Naive B cell (primary cell): ENCODE measurements around the gene SPP2. TPM values are rescaled to one million over a fixed set of nuclear protein-coding genes. Genes with fewer than 3 reads are reported as not detected.

Experiments used
- ATAC-seq, 2 donors: fragments of 150-1000 bp; cut with Tn5 transposase; 2 replicates each; pipeline ENCODE4 v1.10.0; 2021; ENCODE audit warnings: low read depth in 2 of 2, mild to moderate bottlenecking in 2 of 2, moderate library complexity in 2 of 2
- DNase-seq: peaks from one replicate; pipeline ENCODE4 v3.0.0; 2022
- H3K27ac Mint-ChIP-seq, 6 donors: one replicate each; pipeline ENCODE4 v1.8.0; 2020 to 2022; ENCODE audit warnings: mild to moderate bottlenecking in 6 of 6, mixed read lengths in 6 of 6, moderate library complexity in 5 of 6, inconsistent platforms in 2 of 6
- H3K27me3 Mint-ChIP-seq, 3 donors: one replicate each; pipeline ENCODE4 v1.8.0; 2021 to 2022; ENCODE audit warnings: mixed read lengths in 3 of 3, mild to moderate bottlenecking in 1 of 3
- H3K36me3 Mint-ChIP-seq, 2 donors: one replicate each; pipeline ENCODE4 v1.8.0; 2020 to 2022; ENCODE audit warnings: mixed read lengths in 2 of 2, inconsistent platforms in 1 of 2, mild to moderate bottlenecking in 1 of 2
- H3K4me1 Mint-ChIP-seq, 3 donors: one replicate each; pipeline ENCODE4 v1.8.0; 2020 to 2022; ENCODE audit warnings: mixed read lengths in 3 of 3, inconsistent platforms in 1 of 3, mild to moderate bottlenecking in 1 of 3, moderate library complexity in 1 of 3
- H3K4me3 Mint-ChIP-seq, 8 donors: one replicate each; pipeline ENCODE4 v1.8.0; 2020 to 2022; ENCODE audit warnings: mild to moderate bottlenecking in 8 of 8, mixed read lengths in 8 of 8, moderate library complexity in 8 of 8, inconsistent platforms in 2 of 8
- H3K9me3 Mint-ChIP-seq, 7 donors: one replicate each; pipeline ENCODE4 v1.8.0; 2020 to 2022; ENCODE audit warnings: mixed read lengths in 7 of 7, mild to moderate bottlenecking in 5 of 7, inconsistent platforms in 2 of 7, moderate library complexity in 1 of 7
- polyA plus RNA-seq, 6 donors: library from polyadenylated mRNA; unstranded; fragments of 300-500 nt; fragmentation: Illumina TruSeq; gene quantifications; one replicate each; pipeline ENCODE4 v1.2.3, GENCODE V29; 2021; ENCODE audit warnings: low read depth in 6 of 6

SPP2 gene
- polyA plus RNA-seq, 6 donors from 2014 or later = not detected

DNA sequence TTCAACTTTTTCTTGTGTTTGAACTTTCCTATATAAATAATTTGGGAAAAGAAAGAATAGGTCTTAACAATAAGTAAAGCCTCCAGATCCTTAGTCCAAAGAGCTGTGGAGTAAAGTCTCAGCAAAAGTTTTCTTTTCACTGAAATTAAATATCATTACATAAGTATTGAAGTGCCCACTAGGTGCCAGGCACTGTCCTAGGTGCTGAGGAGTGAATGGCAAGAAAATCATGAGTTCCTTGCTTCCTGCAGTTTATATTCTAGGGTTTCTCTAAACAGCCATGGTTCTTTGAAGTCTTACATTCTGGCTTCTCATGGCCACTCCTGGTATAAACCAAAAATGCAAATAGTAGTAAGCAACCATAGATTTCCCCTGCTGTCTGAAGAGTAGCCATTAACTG lies 59.7 kb downstream of the SPP2 start:
- DNase-seq (no peak), ATAC-seq (no peak)
- Mint-ChIP-seq H3K27ac (no peak overlapping the region), H3K4me1 (peaks cover 0 to 2% (median 0%) of the 10 kb centered on the region in 3 donors), H3K36me3 (peaks cover 0 to 7% of the 10 kb centered on the region in 2 donors), H3K9me3 (peaks cover 0 to 3% (median 2%) of the 10 kb centered on the region in 7 donors), H3K4me3 (no peak overlapping the region), H3K27me3 (peaks cover 15 to 47% (median 42%) of the 10 kb centered on the region in 3 donors)

DNA sequence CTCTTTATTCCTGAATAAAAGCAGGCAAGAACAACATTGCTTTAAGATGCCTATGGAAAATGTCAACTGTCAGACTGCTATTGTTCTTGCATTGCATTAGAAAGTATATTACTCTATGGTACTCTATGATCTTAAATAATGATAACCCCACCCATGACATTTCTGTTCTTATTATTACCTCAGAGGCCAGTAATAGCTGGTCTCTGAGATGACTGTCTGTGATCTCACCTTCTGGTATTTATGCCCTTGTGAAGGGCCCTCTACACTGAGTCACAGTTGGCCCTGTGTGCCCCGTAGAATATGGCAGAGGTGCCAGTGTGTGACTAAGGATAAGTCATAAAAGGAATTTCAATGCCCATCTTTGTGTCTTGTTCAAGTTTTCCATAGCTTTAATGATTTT lies 61.0 kb downstream of the SPP2 start:
- peaks cover 0 to 2% (median 0%) of the 10 kb centered on the region in 3 donors for H3K4me1 Mint-ChIP-seq
- peaks cover 21 to 39% (median 30%) of the 10 kb centered on the region in 3 donors for H3K27me3 Mint-ChIP-seq
- no peak overlapping the region for H3K27ac Mint-ChIP-seq
- DNase-seq (no peak), ATAC-seq (no peak)
- H3K36me3 Mint-ChIP-seq = peaks cover 0 to 7% of the 10 kb centered on the region in 2 donors
- H3K4me3 Mint-ChIP-seq = no peak overlapping the region
- H3K9me3 Mint-ChIP-seq = peaks cover 0 to 3% (median 2%) of the 10 kb centered on the region in 7 donors

DNA sequence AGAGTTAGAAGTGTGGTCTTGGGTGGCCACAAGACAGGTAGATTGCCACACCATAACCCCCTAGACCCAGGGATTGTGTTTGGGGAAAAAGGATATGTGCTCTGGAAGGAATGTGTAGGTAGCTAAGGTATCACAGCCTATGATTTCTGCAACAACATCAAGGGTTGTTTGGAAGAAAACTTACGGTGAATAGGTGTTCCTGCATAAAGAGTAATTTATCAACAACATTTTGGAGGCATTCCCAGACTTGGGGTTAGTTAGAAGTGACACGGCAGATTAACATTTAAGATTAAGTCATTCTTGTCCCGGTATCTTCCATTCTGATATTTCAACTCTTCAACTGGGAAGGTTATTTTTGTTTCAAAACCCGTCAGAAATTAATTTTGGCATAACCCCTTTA lies 65.5 kb downstream of the SPP2 start:
- no peaks in the 10 kb centered on the region for H3K9me3 Mint-ChIP-seq
- no peak for DNase-seq
- ATAC-seq = no peak
- peaks cover 0 to 7% of the 10 kb centered on the region in 2 donors for H3K36me3 Mint-ChIP-seq
- H3K27ac Mint-ChIP-seq = no peak overlapping the region
- H3K4me3 Mint-ChIP-seq = no peak overlapping the region
- H3K4me1 Mint-ChIP-seq = peaks cover 0 to 2% (median 0%) of the 10 kb centered on the region in 3 donors
- H3K27me3 Mint-ChIP-seq = peaks cover 36 to 53% (median 49%) of the 10 kb centered on the region in 3 donors

DNA sequence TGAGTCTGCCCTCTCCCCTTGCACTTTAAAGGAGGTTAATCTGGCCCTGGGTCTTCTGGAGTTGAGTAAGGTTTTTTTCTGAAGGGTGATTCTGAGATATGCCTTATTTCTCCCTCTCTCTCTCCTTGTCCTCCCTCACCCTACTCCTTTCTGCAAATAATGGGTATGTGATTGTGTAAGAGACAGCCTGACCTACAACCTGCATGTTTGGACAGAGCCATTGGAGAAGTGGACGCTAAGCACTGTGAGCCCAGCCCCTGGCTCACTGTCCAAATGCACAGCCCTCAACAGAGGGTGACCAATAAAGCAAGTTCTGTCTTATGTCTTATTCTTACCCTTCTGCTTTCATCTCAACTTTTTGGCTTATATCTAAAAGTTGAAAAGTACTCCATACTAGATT lies 71.5 kb downstream of the SPP2 start:
- Mint-ChIP-seq H3K9me3 (no peaks in the 10 kb centered on the region), H3K27ac (no peak overlapping the region), H3K36me3 (no peaks in the 10 kb centered on the region), H3K4me1 (no peaks in the 10 kb centered on the region), H3K27me3 (peaks cover 14 to 50% (median 43%) of the 10 kb centered on the region in 3 donors), H3K4me3 (no peak overlapping the region)
- DNase-seq (no peak), ATAC-seq (no peak)

DNA sequence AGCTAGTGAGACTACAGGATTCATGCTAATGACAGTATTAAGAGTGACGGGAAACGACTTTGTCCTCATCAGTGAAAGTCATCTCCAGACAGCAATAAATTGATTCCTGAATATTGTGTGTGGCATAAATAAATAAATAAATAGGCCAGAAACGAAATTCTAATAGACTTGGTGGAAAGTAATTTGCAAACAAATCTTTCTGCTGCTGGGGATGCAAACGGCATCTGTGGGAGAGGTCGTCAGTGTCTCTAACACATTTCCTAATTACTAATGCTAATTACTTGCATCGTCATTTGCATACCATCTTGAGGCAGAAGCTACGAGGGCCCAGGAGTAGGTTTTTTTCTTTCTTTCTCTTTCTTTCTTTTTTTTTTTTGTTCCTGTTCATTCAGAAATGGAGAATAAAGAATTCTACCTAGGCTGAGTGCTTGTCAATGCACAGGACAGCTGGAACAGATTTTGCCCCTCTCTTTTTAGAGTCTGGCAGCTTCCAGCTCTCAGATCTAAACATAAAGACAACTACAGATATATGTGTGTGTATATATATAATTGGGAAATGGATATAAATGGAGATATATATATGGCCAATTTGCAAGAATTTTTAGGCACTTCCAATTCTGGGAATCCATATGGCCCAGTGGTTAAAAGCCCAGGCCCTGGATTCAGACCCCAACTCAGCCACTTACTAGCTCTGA lies 75.1 kb downstream of the SPP2 start:
- Mint-ChIP-seq H3K36me3 (no peaks in the 10 kb centered on the region), H3K27me3 (peaks cover 10 to 53% (median 38%) of the 10 kb centered on the region in 3 donors), H3K9me3 (no peaks in the 10 kb centered on the region), H3K27ac (no peak overlapping the region), H3K4me1 (peaks cover 0 to 5% (median 0%) of the 10 kb centered on the region in 3 donors), H3K4me3 (no peak overlapping the region)
- DNase-seq = no peak
- no peak for ATAC-seq

DNA sequence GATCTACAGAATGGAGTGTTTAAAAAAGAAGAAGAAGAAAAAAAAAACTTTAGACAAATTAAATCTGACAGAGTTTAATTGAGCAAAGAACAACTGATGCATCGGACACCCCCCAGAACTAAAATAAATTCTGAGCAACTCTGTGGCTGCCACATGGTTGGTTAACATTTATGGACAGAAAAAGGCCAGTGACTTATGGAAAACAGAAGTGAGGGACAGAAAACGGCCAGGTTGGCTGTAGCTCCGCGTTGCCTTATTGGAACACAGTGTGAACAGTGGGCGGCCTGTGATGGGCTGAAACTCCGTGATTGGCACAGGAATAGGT lies 75.6 kb downstream of the SPP2 start:
- H3K27me3 Mint-ChIP-seq = peaks cover 14 to 52% (median 38%) of the 10 kb centered on the region in 3 donors
- H3K9me3 Mint-ChIP-seq = no peaks in the 10 kb centered on the region
- ATAC-seq (no peak), DNase-seq (no peak)
- H3K36me3 Mint-ChIP-seq = no peaks in the 10 kb centered on the region
- no peak overlapping the region for H3K27ac Mint-ChIP-seq
- H3K4me1 Mint-ChIP-seq = peaks cover 0 to 5% (median 0%) of the 10 kb centered on the region in 3 donors
- H3K4me3 Mint-ChIP-seq = no peak overlapping the region

Other genes with a start within 250 kb of the SPP2 start
- gene HJURP, start 196.2 kb upstream of the SPP2 start, polyA plus RNA-seq = not detected
- gene TRPM8, start 133.3 kb upstream of the SPP2 start, polyA plus RNA-seq = not detected